Kidney epithelial cell (primary cell): ENCODE measurements around the gene GARIN5A. TPM values are rescaled to one million over a fixed set of nuclear protein-coding genes. Genes with fewer than 3 reads are reported as not detected.

Experiments used
- DNase-seq: peaks from one replicate; pipeline ENCODE4 v3.0.0-alpha.2; 2010; ENCODE audit warnings: low read depth
- H3K27me3 ChIP-seq: 2 replicates; pipeline ENCODE4 v1.6.0; 2011; ENCODE audit warnings: low read length; ENCODE audit not compliant: control insufficient read depth, insufficient read depth
- H3K36me3 ChIP-seq: 2 replicates; pipeline ENCODE4 v1.5.1; 2011; ENCODE audit warnings: low read length; ENCODE audit not compliant: control insufficient read depth, insufficient read depth
- H3K4me3 ChIP-seq: 2 replicates; pipeline ENCODE4 v1.5.1; 2011; ENCODE audit warnings: low read depth, mild to moderate bottlenecking, control low read depth, low read length
- CTCF ChIP-seq: IDR thresholded peaks from 2 replicates; pipeline ENCODE4 v1.5.1; 2011; ENCODE audit warnings: mild to moderate bottlenecking, moderate library complexity, low read length, control low read depth, inconsistent platforms; ENCODE audit not compliant: insufficient read depth, poor library complexity, severe bottlenecking
- total RNA-seq: library from RNA; depleted of rRNA; stranded (reverse); fragments of >200 nt; gene quantifications from 2 replicates; pipeline ENCODE4 v1.2.3, GENCODE V29; 2015

GARIN5A gene
- total RNA-seq, 1 donor from 2014 or later, result 9.9 TPM

GRCh38 chr19:50501568-50502475, 25.2 kb upstream of the GARIN5A start:
- Histone ChIP-seq H3K27me3 (peaks cover 26% of the 10 kb centered on the region), H3K4me3 (no peak overlapping the region), H3K36me3 (no peaks in the 10 kb centered on the region)
- no peak for DNase-seq
- TF ChIP-seq CTCF, result no peak

- Histone ChIP-seq H3K4me3 (no peak overlapping the region), H3K36me3 (no peaks in the 10 kb centered on the region), H3K27me3 (peaks cover 29% of the 10 kb centered on the region)
- TF ChIP-seq CTCF, result no peak
- no peak for DNase-seq
Observed at GRCh38 chr19:50501186-50501567, 24.5 kb upstream of the GARIN5A start.

- H3K27me3 ChIP-seq, result peaks cover 29% of the 10 kb centered on the region
- no peaks in the 10 kb centered on the region for H3K36me3 ChIP-seq
- TF ChIP-seq CTCF, result no peak
- no peak overlapping the region for H3K4me3 ChIP-seq
- DNase-seq, result no peak
Observed at GRCh38 chr19:50500753-50501151, 24.1 kb upstream of the GARIN5A start.

GRCh38 chr19:50500060-50500752, 23.6 kb upstream of the GARIN5A start:
- H3K27me3 ChIP-seq, result peaks cover 29% of the 10 kb centered on the region
- TF ChIP-seq CTCF, result peak; percentile 41
- DNase-seq, result no peak
- H3K36me3 ChIP-seq, result no peaks in the 10 kb centered on the region
- no peak overlapping the region for H3K4me3 ChIP-seq

- no peak for DNase-seq
- TF ChIP-seq CTCF, result no peak
- H3K4me3 ChIP-seq, result no peak overlapping the region
Observed at GRCh38 chr19:50498219-50499056, 21.8 kb upstream of the GARIN5A start.

More at GRCh38 chr19:50498219-50499056, 21.8 kb upstream of the GARIN5A start:
- Histone ChIP-seq H3K36me3 (no peaks in the 10 kb centered on the region), H3K27me3 (peaks cover 38% of the 10 kb centered on the region)
